Astrocyte of the hippocampus (primary cell): Measurements from ENCODE around the gene TH.

Source experiments
- DNase-seq: peaks from one replicate; pipeline ENCODE4 v3.0.0; 2011; ENCODE audit warnings: low read depth, low spot score

Gene TH

DNA sequence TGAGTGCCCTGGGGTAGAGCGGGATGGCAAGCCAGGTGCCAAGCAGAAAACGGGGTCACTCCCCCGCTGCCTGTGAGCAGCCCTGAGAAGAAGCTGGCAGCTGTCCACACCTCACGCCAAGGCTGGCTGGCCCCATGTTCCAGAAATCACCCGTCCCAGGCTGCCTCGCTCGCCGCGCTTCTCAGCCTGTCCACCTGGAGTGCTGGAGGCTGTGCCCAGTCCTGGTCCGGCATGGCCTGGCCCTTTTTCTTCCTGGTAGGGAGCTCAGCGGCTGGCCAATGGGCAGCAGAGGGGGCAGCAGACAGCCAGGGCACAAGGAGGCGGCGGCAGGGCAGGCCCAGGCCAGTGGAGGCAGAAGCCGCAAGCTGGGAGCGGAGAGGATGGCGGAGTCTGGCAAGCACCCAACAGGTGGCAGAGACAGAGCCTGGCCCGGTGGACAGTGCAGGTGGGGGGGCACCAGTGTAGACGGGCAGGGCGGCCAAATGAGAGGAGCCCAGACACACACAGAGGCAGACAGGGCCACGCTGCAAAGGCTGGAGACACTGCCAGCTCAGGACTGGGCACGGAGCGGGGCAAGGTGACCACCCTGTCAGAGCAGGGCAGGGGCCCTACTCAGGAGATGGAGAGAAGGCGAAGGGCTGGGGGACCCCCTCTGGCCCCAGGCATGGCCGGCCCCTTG, 37.2 kb upstream of the TH start:
- no peak for DNase-seq

DNA sequence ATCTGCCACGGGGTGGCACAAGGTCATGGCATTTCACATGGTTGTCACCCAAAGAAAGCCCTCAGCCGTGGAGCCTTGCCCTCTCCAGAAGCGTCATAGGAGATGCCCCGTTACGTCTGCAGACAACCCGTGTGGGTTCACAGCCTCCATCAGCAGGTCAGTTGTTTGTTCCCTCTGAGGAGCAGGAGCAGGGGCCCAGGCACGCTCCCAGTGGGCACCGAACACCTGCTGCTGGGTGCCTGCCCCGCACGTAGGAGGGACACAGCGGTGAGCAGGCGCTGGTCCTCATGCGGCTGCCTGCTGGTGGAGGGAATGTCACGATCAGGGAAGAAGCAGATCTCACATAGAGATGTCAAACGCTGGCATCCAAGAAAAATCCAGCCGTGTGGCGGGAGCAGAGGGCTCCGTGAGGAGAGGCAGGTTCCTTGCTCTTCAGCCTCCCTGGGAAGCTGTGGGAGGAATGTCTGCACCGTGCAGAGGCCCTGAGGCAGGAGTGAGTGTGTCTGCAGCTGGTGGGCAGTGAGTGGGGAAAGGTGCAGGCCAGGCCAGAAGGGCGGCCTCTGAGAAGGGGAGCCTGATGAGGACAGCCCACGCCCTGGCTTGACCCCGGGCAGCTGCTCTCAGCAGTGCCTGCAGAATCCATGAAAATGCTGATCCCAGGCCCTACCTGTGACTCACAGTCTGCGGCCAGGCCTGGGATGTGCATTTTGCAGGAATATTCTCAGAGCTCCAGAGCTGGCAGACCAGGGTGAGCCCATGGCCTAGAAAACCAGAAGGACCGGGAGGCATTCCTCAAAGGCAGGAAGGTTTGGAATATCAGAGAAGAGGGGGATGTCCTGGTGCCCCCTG, 36.4 kb upstream of the TH start:
- DNase-seq: no peak

GRCh38 chr11:2207212-2207611, 35.6 kb upstream of the TH start:
- DNase-seq: no peak

DNA sequence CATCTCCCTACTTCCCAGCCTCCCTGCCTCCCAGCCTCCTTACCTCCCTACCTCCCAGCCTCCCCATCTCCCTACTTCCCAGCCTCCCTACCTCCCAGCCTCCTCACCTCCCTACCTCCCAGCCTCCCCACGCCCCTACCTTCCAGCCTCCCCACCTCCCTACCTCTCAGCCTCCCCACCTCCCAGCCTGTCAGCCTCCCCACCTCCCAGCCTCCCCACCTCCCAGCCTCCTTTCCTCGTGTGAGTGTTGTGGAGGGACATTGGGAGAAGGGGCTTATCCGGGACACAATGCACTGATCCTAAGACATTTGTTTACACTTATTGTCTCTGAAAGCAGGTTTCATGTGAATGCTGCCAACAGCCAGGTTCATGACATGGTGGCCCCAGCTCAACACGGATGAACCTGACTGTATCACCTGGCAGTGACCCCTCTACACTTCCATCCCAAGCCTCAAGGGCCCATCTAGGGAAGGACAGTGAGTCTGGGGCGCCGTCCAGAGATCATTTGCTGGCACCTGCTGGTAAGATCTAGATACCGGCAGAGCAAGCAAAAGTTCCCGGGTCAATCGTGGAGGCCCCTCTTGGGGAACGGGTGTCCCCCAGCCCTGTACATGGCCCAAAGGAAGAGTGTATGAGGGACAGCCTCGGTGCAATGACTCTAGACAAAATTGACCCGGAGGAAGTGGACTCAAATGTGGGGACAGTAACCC, 34.5 kb upstream of the TH start:
- no peak for DNase-seq

- no peak for DNase-seq
Observed at GRCh38 chr11:2205214-2205720, 33.7 kb upstream of the TH start.

- DNase-seq: no peak
Observed at GRCh38 chr11:2204361-2205213, 33.0 kb upstream of the TH start.

DNA sequence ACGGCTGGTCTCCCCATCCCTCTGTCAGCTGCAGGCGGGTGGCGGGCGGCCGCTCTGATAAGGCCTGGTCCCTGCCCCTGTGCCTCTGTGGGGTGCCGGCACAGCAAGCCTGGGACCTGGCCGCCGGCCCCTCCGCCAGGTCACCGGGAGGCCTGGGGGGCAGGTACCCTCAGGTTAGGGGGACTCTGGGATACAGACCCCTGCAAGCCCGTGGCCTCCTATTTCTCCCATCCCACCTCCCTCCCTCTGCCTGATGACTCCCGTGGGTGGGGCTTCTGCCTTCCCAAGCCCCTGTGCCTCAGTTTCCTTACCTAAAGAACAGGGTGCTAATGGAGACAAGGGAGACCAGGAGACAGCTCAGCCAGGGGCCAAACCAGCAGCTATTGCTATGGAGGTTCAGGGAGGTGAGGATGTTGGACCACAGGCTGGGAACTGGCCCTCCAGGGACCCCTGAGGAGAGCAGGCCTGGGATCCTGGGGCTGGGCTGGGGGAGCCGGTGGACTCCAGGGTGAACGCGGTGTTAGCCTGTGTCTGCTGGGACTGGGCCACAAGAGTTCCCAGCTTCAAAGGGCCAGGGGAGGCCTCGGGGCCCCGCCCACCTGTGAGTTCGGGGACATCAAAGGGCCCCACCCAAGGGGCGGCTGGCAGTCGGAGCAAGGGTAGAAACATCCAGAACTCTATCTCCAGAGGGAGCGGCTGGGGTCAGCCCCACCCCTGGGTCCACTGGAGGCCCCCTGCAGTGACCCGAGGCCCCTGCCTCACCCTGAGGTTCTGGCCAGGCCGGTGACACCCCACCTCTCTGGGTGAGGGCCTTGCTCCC, 32.0 kb upstream of the TH start:
- DNase-seq: no peak

DNA sequence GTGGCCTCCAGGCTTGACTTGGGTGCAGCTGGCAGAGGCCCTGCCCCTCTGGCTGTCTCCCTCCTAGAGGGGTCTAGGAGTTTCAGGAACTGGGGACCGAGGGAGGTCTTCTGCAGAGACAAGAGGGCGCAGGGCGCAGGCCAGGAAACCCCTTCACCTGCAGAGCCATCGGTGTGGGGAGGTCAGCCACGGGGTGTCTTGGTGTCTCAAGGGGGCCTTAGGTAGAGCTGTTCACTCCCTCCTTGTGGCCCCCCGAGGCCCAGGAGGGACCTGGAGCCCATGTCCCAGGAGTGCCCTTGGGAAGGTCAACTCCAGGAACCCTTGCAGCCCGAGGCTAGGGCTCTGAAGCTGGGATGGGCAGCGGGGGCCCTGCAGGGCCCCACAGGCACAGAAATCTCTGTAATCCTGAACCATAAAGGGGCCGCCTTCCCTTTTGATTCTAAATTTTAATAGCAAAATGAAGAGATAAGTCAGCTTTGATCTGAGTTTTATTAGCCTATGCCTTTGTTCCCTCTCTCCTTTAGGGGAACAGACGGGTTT, 31.4 kb upstream of the TH start:
- DNase-seq: no peak

DNA sequence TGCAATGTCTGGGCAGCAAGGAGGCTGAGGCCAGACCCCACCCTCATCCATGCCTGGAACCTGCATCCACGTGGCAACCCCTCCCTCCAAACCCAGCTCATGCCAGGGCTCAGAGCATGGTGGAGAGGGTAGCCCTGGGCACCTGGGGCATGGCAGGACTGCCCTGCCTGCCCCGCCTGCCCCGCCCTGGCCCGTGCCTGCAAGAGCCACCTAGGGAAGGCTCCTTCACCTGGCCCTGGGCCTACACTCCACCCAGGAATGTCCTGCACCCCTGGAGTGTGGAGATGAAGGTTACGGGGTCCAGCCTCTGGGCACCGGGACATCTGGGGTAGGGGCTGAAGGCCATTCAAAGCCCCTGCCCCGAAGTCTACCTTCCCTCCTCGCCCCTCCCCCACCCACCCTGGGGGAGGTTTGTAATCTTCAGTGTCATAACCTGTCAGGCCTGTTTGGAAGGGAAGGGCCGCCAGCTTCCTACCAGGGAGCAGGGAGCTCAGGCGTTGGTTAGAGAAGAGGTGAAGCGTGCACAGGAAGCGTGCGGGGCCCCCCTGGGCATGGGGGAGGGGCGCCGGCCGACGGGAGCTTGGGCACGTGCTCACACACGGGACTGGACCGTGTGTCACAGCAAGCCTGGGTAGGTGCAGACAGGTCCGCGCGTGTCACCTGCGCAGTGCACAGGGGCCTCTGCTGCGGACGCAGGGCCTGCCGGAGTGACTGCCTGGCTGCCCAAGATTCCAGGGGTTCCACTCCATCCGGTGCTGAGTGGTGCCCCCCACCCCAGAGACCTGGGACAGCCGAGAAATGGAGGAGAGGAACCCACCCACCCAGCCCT, 30.7 kb upstream of the TH start:
- DNase-seq: no peak

GRCh38 chr11:2201542-2201941, 29.9 kb upstream of the TH start:
- no peak for DNase-seq

GRCh38 chr11:2200957-2201519, 29.4 kb upstream of the TH start:
- DNase-seq: no peak

GRCh38 chr11:2200536-2200935, 28.9 kb upstream of the TH start:
- DNase-seq: no peak

GRCh38 chr11:2199466-2200341, 28.1 kb upstream of the TH start:
- DNase-seq: no peak

- no peak for DNase-seq
Observed at GRCh38 chr11:2198621-2199365, 27.2 kb upstream of the TH start.

GRCh38 chr11:2197771-2198520, 26.3 kb upstream of the TH start:
- DNase-seq: no peak

DNA sequence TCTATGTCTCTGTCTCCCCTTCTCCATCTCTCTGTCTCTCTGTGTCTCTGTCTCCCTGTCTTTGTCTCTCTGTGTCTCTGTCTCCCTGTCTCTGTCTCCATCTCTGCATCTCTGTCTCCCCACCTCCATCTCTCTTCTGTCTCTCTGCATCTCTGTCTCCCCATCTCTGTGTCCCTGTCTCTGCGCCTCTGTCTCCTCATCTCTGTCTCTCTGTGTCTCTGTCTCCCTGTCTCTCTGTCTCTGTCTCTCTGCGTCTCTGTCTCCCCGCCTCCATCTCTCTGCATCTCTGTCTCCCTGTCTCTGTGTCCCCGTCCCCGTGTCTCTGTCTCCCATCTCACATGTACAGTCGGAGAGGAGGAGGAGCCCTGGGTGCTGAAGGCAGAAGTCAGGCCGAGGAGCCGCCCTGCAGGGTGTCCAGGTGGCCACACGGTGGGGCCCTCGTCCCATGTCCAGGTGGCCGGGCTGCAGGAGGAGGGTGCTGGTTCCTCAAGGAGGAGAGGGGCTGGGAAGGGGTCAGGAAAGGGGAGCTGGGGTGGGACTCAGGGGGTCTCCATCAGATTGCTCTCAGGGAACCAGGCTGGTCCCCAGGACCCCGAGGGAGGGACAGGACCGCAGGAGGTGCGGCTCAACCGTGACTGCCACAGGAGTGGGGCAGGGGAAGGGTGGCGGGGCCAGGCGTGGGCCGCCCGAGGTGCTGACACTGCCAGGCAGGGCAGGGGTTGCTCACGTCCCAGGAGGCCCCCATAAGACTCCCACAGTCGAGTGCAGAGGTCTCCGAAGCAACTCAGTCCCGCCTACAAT, 25.6 kb upstream of the TH start:
- DNase-seq: peak; percentile 87
